ENCODE results near the gene PLCD1. TPM values are rescaled to one million over a fixed set of nuclear protein-coding genes. Genes with fewer than 3 reads are reported as not detected.
A peak's percentile ranks its signal among the peaks of the same experiment; 100 is the strongest.
"Not testable (repeated sequence)": the region's sequence is repeated elsewhere in the genome, so short reads cannot be mapped to it uniquely, and the experiment has no call there.

Gene PLCD1
- 22.2 and 22.3 TPM in 2 replicates for total RNA-seq (2014; rRNA removed; shearing (Covaris generic))

GRCh38 chr3:38029400-38030125 is at the start of gene PLCD1:
Gene PLCD1, minus strand, starts transcription at chr3:38029642. Its CDS starts 103 bp downstream, at chr3:38029539.
- peak within 1 kb of the TSS; percentile 69 for H3K4me3 ChIP-seq (ENCODE audit: insufficient read depth, low read depth, low read length)
- H3K36me3 ChIP-seq (replicated peaks; ENCODE audit: control insufficient read depth, insufficient read depth, low read length): no peaks in the 10 kb centered on the region
- DNase-seq: peak; percentile 99
- H3K27me3 ChIP-seq (ENCODE audit: control insufficient read depth, insufficient read depth, low read length): peaks cover 70% of the 10 kb centered on the region

GRCh38 chr3:38077073-38077472 is 47.6 kb upstream of the PLCD1 start:
- not testable (repeated sequence) for H3K4me3 ChIP-seq (ENCODE audit: insufficient read depth, low read depth, low read length); H3K36me3 ChIP-seq (replicated peaks; ENCODE audit: control insufficient read depth, insufficient read depth, low read length); DNase-seq; H3K27me3 ChIP-seq (ENCODE audit: control insufficient read depth, insufficient read depth, low read length)

GRCh38 chr3:38070013-38070412 is 40.6 kb upstream of the PLCD1 start:
- DNase-seq: no peak
- Histone ChIP-seq H3K27me3 (ENCODE audit: control insufficient read depth, insufficient read depth, low read length) (no peaks in the 10 kb centered on the region), H3K36me3 (replicated peaks; ENCODE audit: control insufficient read depth, insufficient read depth, low read length) (no peaks in the 10 kb centered on the region), H3K4me3 (ENCODE audit: insufficient read depth, low read depth, low read length) (no peak overlapping the region)

DNA sequence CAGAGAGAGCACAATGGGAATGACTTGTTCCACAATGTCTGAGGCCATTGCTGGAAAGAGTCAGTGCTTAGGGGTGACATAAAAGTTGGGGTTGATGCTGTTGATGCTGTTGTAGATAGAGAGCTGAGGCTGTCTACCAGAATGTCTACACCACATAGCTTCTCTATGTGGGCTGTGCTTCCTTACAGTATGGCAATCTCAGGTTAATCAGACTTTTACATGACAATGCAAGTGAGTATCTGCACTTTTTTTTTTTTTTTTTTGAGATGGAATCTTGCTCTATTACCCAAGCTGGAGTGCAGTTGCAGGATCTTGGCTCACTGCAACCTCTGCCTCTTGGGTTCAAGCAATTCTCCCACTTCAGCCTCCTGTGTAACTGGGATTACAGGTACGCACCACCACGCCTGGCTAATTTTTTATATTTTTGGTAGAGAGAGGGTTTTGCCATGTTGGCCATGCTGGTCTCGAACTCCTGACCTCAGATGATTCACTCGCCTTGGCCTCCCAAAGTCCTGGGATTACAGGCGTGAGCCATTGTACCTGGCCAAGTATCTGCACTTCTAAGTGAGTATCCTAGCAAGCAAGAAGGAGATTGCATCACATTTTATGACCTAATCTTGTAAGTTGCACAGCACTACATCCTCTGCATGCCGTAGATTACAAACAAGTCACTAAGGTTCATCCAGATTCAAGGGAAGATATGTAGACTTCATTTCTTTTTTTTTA is 38.2 kb upstream of the PLCD1 start:
- Histone ChIP-seq H3K36me3 (replicated peaks; ENCODE audit: control insufficient read depth, insufficient read depth, low read length) (no peaks in the 10 kb centered on the region), H3K4me3 (ENCODE audit: insufficient read depth, low read depth, low read length) (no peak overlapping the region), H3K27me3 (ENCODE audit: control insufficient read depth, insufficient read depth, low read length) (no peaks in the 10 kb centered on the region)
- no peak for DNase-seq

GRCh38 chr3:38064453-38064852 is 35.0 kb upstream of the PLCD1 start:
- H3K4me3 ChIP-seq (ENCODE audit: insufficient read depth, low read depth, low read length); H3K36me3 ChIP-seq (replicated peaks; ENCODE audit: control insufficient read depth, insufficient read depth, low read length); H3K27me3 ChIP-seq (ENCODE audit: control insufficient read depth, insufficient read depth, low read length); DNase-seq: not testable (repeated sequence)

DNA sequence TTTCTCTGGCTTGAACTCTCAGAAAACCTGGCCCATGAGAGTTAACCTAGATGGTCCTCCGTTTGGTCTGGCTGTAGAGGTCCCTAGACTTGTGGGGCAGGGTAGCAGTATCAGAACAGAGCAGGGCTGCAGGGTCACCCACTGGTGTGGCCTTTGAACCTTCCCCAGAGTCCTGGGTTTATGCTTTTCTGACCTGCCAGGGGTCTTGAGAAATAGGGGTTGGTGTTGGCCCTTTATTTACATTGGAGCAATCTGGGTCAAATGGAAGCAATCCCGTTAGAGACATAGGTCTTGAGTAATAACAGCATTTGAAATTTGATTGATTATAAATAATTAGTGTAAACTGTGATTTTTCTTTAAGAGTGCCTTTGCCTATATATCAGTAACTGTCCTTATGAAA is 33.4 kb upstream of the PLCD1 start:
- Histone ChIP-seq H3K27me3 (ENCODE audit: control insufficient read depth, insufficient read depth, low read length) (no peaks in the 10 kb centered on the region; the same call in 1 of the 2 replicates), H3K4me3 (ENCODE audit: insufficient read depth, low read depth, low read length) (no peak overlapping the region), H3K36me3 (replicated peaks; ENCODE audit: control insufficient read depth, insufficient read depth, low read length) (no peaks in the 10 kb centered on the region)
- DNase-seq: no peak

DNA sequence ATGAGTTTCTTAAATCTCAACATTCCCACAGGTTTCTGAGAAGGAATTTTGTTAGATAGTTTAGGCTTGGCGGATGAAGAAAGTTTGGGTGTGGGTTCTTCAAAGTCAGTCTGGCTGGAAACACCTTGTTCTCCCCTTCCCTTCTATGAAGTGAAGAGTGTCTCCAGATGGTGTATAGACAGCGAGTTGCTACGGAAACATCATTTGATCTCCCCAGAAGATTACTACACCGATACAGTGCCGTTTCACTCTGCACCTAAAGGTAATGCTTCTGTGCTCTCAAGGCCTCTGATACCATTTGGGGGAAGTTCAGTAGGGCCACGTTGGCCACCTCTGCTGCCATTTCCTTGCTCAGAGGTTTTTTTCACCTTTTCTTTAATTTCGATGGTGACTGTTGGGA is 30.1 kb upstream of the PLCD1 start:
- Histone ChIP-seq H3K27me3 (ENCODE audit: control insufficient read depth, insufficient read depth, low read length) (peaks cover 2% of the 10 kb centered on the region; the same call in 1 of the 2 replicates), H3K36me3 (replicated peaks; ENCODE audit: control insufficient read depth, insufficient read depth, low read length) (no peaks in the 10 kb centered on the region), H3K4me3 (ENCODE audit: insufficient read depth, low read depth, low read length) (no peak overlapping the region)
- no peak for DNase-seq

- H3K36me3 ChIP-seq (replicated peaks; ENCODE audit: control insufficient read depth, insufficient read depth, low read length): no peaks in the 10 kb centered on the region
- H3K4me3 ChIP-seq (ENCODE audit: insufficient read depth, low read depth, low read length): no peak overlapping the region
- DNase-seq: no peak
- peaks cover 2% of the 10 kb centered on the region; the same call in 1 of the 2 replicates for H3K27me3 ChIP-seq (ENCODE audit: control insufficient read depth, insufficient read depth, low read length)
These were observed 29.7 kb upstream of the PLCD1 start for GRCh38 chr3:38059148-38059547.

DNA sequence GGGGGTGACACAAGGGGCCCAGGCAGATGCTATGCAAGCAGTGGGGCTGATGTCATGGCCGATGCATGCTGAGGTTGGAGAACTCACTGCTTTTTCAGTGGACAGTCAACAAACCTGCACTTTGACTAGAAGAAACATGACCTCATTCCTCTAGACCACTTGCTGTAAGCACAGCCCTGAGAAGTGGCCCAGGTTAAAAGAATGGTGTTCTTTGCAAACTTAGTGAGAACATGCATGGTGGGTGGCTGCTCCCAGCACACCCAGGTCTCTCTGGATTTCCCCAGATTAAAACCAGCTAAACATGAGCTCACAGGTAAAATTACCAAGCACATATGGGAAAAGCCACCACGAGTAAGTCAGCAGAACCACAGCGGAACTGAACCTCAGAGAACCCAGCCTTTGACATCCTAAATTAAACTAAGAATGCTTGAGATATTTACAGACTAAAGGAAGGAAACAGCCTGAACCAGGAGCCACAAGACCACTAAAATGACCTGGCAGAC is 25.1 kb upstream of the PLCD1 start:
- H3K36me3 ChIP-seq (replicated peaks; ENCODE audit: control insufficient read depth, insufficient read depth, low read length): no peaks in the 10 kb centered on the region
- DNase-seq: no peak
- peaks cover 2% of the 10 kb centered on the region; the same call in 1 of the 2 replicates for H3K27me3 ChIP-seq (ENCODE audit: control insufficient read depth, insufficient read depth, low read length)
- no peak overlapping the region for H3K4me3 ChIP-seq (ENCODE audit: insufficient read depth, low read depth, low read length)

GRCh38 chr3:38053813-38054498 is 24.5 kb upstream of the PLCD1 start:
- not testable (repeated sequence) for H3K27me3 ChIP-seq (ENCODE audit: control insufficient read depth, insufficient read depth, low read length); H3K36me3 ChIP-seq (replicated peaks; ENCODE audit: control insufficient read depth, insufficient read depth, low read length); DNase-seq; H3K4me3 ChIP-seq (ENCODE audit: insufficient read depth, low read depth, low read length)

GRCh38 chr3:38053286-38053685 is 23.8 kb upstream of the PLCD1 start:
- H3K27me3 ChIP-seq (ENCODE audit: control insufficient read depth, insufficient read depth, low read length); DNase-seq; H3K4me3 ChIP-seq (ENCODE audit: insufficient read depth, low read depth, low read length); H3K36me3 ChIP-seq (replicated peaks; ENCODE audit: control insufficient read depth, insufficient read depth, low read length): not testable (repeated sequence)

DNA sequence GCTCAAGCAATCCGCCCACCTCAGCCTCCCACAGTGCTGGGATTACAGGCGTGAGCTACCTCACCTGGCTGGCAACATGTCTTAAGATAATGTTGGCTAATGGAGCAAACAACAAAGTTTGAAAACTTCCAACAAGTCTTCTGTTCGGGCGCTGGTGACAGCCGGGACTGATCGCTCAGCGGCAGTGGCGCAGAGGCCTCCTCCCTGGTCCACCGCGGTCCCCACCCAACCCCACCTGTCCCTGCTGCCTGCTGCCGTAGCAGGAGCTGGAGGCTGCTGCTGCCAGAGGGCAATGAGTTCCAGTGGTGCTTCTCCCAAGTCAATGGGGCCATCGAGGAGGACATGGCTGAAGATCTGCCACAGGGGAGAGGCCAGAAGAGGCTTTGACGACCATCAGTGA is 21.7 kb upstream of the PLCD1 start:
- Histone ChIP-seq H3K27me3 (ENCODE audit: control insufficient read depth, insufficient read depth, low read length) (peaks cover 6% of the 10 kb centered on the region; the same call in 1 of the 2 replicates), H3K36me3 (replicated peaks; ENCODE audit: control insufficient read depth, insufficient read depth, low read length) (no peaks in the 10 kb centered on the region), H3K4me3 (ENCODE audit: insufficient read depth, low read depth, low read length) (no peak overlapping the region)
- no peak for DNase-seq

GRCh38 chr3:38049358-38050126 is 20.1 kb upstream of the PLCD1 start:
- Histone ChIP-seq H3K4me3 (ENCODE audit: insufficient read depth, low read depth, low read length) (no peak overlapping the region), H3K27me3 (ENCODE audit: control insufficient read depth, insufficient read depth, low read length) (peaks cover 11% of the 10 kb centered on the region; the same call in 1 of the 2 replicates), H3K36me3 (replicated peaks; ENCODE audit: control insufficient read depth, insufficient read depth, low read length) (no peaks in the 10 kb centered on the region)
- DNase-seq: no peak

GRCh38 chr3:38047896-38048295 is 18.5 kb upstream of the PLCD1 start:
- no peak overlapping the region for H3K4me3 ChIP-seq (ENCODE audit: insufficient read depth, low read depth, low read length)
- H3K36me3 ChIP-seq (replicated peaks; ENCODE audit: control insufficient read depth, insufficient read depth, low read length): no peaks in the 10 kb centered on the region
- DNase-seq: no peak
- peaks cover 13% of the 10 kb centered on the region; the same call in 1 of the 2 replicates for H3K27me3 ChIP-seq (ENCODE audit: control insufficient read depth, insufficient read depth, low read length)

All from H7 (cell line).